Retina (tissue), 1 donor: ENCODE data around the gene CNNM2.
"Not testable (repeated sequence)": the region's sequence is repeated elsewhere in the genome, so short reads cannot be mapped to it uniquely, and the experiment has no call there.

Experiments
- DNase-seq: peaks from one replicate; pipeline ENCODE4 v3.0.0-alpha.2; 2016

Gene CNNM2

GRCh38 chr10:102970562-102971340 lies 52.7 kb downstream of the CNNM2 start:
- DNase-seq = no peak

- no peak for DNase-seq
These were observed 57.6 kb downstream of the CNNM2 start for GRCh38 chr10:102975483-102976379.

GRCh38 chr10:102976380-102976726 lies 58.3 kb downstream of the CNNM2 start:
- DNase-seq = not testable (repeated sequence)

GRCh38 chr10:102982296-102982695 lies 64.2 kb downstream of the CNNM2 start:
- DNase-seq = no peak

- no peak for DNase-seq
These were observed 66.0 kb downstream of the CNNM2 start for GRCh38 chr10:102984086-102984485.

- no peak for DNase-seq
These were observed 67.7 kb downstream of the CNNM2 start for GRCh38 chr10:102985811-102986210.

- no peak for DNase-seq
These were observed 70.6 kb downstream of the CNNM2 start for GRCh38 chr10:102988404-102989314.

GRCh38 chr10:102994531-102995295 lies 76.6 kb downstream of the CNNM2 start:
- DNase-seq = no peak

GRCh38 chr10:102996876-102997275 lies 78.8 kb downstream of the CNNM2 start:
- no peak for DNase-seq

GRCh38 chr10:102997998-102998397 lies 79.9 kb downstream of the CNNM2 start:
- DNase-seq = no peak

GRCh38 chr10:102998399-102998907 lies 80.4 kb downstream of the CNNM2 start:
- no peak for DNase-seq

- DNase-seq = not testable (repeated sequence)
These were observed 82.0 kb downstream of the CNNM2 start for GRCh38 chr10:103000050-103000449.

- DNase-seq = no peak
These were observed 88.9 kb downstream of the CNNM2 start for GRCh38 chr10:103007017-103007416.

GRCh38 chr10:103013416-103013815 lies 95.3 kb downstream of the CNNM2 start:
- DNase-seq = no peak

- no peak for DNase-seq
These were observed 101.3 kb downstream of the CNNM2 start for GRCh38 chr10:103019425-103019824.

GRCh38 chr10:103021150-103021899 lies 103.2 kb downstream of the CNNM2 start:
- DNase-seq = no peak

- DNase-seq = no peak
These were observed 103.8 kb downstream of the CNNM2 start for GRCh38 chr10:103021900-103022293.

GRCh38 chr10:103025696-103026095 lies 107.6 kb downstream of the CNNM2 start:
- no peak for DNase-seq

- DNase-seq = no peak
These were observed 120.5 kb downstream of the CNNM2 start for GRCh38 chr10:103038570-103038969.

- DNase-seq = no peak
These were observed 122.3 kb downstream of the CNNM2 start for GRCh38 chr10:103040418-103040817.

- DNase-seq = no peak
These were observed 123.3 kb downstream of the CNNM2 start for GRCh38 chr10:103041391-103041790.
